Measurements from ENCODE around the gene PLBD1. TPM values are rescaled to one million over a fixed set of nuclear protein-coding genes. Genes with fewer than 3 reads are reported as not detected.
A peak's percentile ranks its signal among the peaks of the same experiment; 100 is the strongest.

Gene PLBD1
- total RNA-seq, 1 experiment from 2014 or later, result 0.30 TPM

DNA sequence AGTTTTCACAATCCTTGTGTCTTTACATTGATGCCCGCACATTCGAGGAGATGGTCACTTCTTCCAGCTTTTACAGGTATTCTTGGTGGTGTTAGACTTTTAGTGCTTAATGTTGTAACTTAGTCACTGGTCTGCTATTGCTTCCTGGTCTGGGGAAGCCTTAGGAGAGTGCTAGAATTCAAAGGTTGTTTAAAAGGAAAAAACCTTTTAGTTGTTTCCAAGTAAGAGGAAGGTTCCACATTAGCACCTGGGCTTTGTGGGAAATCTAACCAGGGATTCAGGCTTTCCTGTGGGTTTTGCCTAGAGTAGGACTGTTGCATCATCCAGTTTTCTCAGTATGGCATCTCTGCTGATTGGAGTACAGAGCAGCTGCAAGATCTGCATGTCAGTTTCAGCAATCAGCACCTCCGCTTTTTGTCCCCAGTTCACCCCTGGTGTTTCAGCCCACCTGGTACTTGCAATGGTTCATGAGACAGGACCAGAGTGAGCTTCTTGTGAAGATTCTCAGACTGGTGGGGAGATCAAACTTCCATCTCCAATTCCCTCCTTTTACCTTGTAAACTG is 44.0 kb upstream of the PLBD1 start (continued):
- TF ChIP-seq EZH2phosphoT487 (IDR thresholded peaks at IDR 0.05; ENCODE audit: borderline replicate concordance) (no peak), ZNF274 (IDR thresholded peaks at IDR 0.05; ENCODE audit: low read depth, low read length) (no peak), EGR1 (IDR thresholded peaks at IDR 0.05; ENCODE audit: low read depth) (no peak)

DNA sequence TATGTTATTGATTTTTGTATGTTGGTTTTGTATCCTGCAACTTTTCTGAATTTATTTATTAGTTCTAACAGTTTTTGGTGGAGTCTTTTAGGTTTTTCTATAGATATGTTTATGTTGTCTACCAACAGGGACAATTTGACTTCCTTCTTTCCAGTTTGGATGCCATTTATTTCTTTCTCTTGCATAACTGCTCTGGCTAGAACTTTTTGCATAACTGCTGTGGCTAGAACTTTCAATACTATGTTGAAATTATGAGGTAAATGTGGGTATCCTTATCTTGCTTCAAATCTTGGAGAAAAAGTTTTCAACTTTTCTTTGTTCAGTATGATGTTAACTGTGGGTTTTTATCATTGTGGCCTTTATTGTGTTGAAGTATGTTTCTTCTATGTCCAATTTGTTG is 39.9 kb upstream of the PLBD1 start:
- H3K9ac ChIP-seq (ENCODE audit: low read length), result no peak overlapping the region
- CTCF ChIA-PET, result no interaction called here

DNA sequence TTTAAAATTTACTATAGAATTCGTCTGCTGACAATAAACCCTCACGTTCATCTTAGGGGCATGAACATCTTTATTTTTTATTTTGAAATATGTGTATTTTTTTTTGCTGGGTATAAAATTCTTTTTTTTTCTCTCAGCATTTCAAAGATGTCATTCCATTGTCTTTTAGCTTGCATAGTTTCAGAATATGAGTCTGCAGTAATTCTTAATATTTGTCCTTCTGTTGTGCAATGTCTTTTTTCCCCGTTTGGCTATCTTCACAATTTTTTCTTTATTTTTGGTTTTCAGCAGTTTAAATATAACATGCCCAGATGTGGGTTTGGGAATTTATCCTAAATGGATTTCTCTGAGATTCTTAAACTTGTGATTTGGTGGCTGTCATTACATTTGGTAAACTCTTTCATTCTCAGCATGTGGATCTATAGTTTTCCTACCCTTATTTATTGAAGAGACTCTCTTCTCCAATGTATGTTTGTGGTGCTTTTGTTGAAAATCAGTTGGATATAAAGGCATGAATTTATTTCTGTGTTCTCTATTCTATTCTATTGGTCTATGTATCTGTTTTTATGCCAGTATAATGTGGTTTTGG is 37.8 kb upstream of the PLBD1 start:
- Histone ChIP-seq H3K4me3 (replicated peaks in 1 of 2; ENCODE audit: low read depth in 1 of 2, low read length in 2 of 2) (no peak overlapping the region), H3K4me1 (ENCODE audit: control insufficient read depth in 1 of 2, insufficient read depth in 2 of 2, low read length in 2 of 2) (no peaks in the 10 kb centered on the region), H3K4me2 (ENCODE audit: low read length) (no peak overlapping the region), H3K27ac (ENCODE audit: low read depth, low read length) (no peak overlapping the region), H3K9me2 (ENCODE audit: insufficient read depth) (no peaks in the 10 kb centered on the region), H2AFZ (ENCODE audit: low read depth, low read length, poor library complexity, severe bottlenecking) (no peak overlapping the region), H3K36me3 (ENCODE audit: control insufficient read depth in 1 of 2, insufficient read depth in 2 of 2, low read length in 2 of 2) (no peaks in the 10 kb centered on the region), H4K20me1 (ENCODE audit: insufficient read depth) (no peaks in the 10 kb centered on the region), H3K9ac (ENCODE audit: low read length) (no peak overlapping the region), H3K79me2 (ENCODE audit: insufficient read depth, low read length) (no peaks in the 10 kb centered on the region), H3K9me3 (ENCODE audit: control insufficient read depth in 1 of 2, insufficient read depth in 1 of 2, low read depth in 1 of 2, low read length in 2 of 2) (peaks cover 0 to 10% of the 10 kb centered on the region in 2 experiments; a peak in 2 of 4 replicates), H3K27me3 (ENCODE audit: insufficient read depth, low read length) (no peaks in the 10 kb centered on the region)
- DNase-seq (ENCODE audit: low read depth, low spot score), result no peak
- RAD21 ChIA-PET (ENCODE audit: low non-redundant PET in 1 of 2, low total read pairs in 2 of 2, uncharacterized antibody in 2 of 2, unreplicated experiment in 2 of 2), result no interaction called here
- intact Hi-C loops (cut with micrococcal nuclease), result no loop called here
- ATAC-seq, result no peak
- POLR2A ChIA-PET, result no interaction called here
- no peak for TF ChIP-seq RAD21 (IDR thresholded peaks at IDR 0.05; ENCODE audit: low read depth)
- peak; percentile 76 for TF ChIP-seq CEBPB (IDR thresholded peaks at IDR 0.05; ENCODE audit: low read depth)
- TF ChIP-seq EZH2phosphoT487 (IDR thresholded peaks at IDR 0.05; ENCODE audit: borderline replicate concordance), result no peak
- no peak for TF ChIP-seq JUND (IDR thresholded peaks at IDR 0.05)
- no peak for TF ChIP-seq EGR1 (IDR thresholded peaks at IDR 0.05; ENCODE audit: low read depth)
- peak; percentile 77 for TF ChIP-seq CBX3 (IDR thresholded peaks at IDR 0.05; ENCODE audit: low read depth)
- no peak for TF ChIP-seq FOSL1 (IDR thresholded peaks at IDR 0.05; ENCODE audit: low read depth)
- TF ChIP-seq, protein P1, sequence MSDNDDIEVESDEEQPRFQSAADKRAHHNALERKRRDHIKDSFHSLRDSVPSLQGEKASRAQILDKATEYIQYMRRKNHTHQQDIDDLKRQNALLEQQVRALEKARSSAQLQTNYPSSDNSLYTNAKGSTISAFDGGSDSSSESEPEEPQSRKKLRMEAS (IDR thresholded peaks at IDR 0.05), result no peak
- TF ChIP-seq SRF (IDR thresholded peaks at IDR 0.05; ENCODE audit: low read depth), result no peak
- no peak for TF ChIP-seq YY1 (IDR thresholded peaks at IDR 0.05; ENCODE audit: extremely low read depth, insufficient replicate concordance, low read depth, low read length)
- CTCF ChIA-PET, result no interaction called here
- BruUV-seq (replicated peaks), result no TSS peak

More for the DNA sequence above, 39.9 kb upstream of the PLBD1 start:
- TF ChIP-seq, protein P1 (IDR thresholded peaks at IDR 0.05), result no peak
- Histone ChIP-seq H3K27me3 (ENCODE audit: insufficient read depth, low read length) (no peaks in the 10 kb centered on the region), H3K36me3 (ENCODE audit: control insufficient read depth in 1 of 2, insufficient read depth in 2 of 2, low read length in 2 of 2) (no peaks in the 10 kb centered on the region), H3K4me2 (ENCODE audit: low read length) (no peak overlapping the region), H3K4me1 (ENCODE audit: control insufficient read depth in 1 of 2, insufficient read depth in 2 of 2, low read length in 2 of 2) (no peaks in the 10 kb centered on the region), H4K20me1 (ENCODE audit: insufficient read depth) (no peaks in the 10 kb centered on the region), H3K9me3 (ENCODE audit: control insufficient read depth in 1 of 2, insufficient read depth in 1 of 2, low read depth in 1 of 2, low read length in 2 of 2) (peaks cover 0 to 10% of the 10 kb centered on the region in 2 experiments; a peak in 2 of 4 replicates), H3K27ac (ENCODE audit: low read depth, low read length) (no peak overlapping the region), H3K9me2 (ENCODE audit: insufficient read depth) (no peaks in the 10 kb centered on the region), H3K4me3 (replicated peaks in 1 of 2; ENCODE audit: low read depth in 1 of 2, low read length in 2 of 2) (no peak overlapping the region), H3K79me2 (ENCODE audit: insufficient read depth, low read length) (no peaks in the 10 kb centered on the region), H2AFZ (ENCODE audit: low read depth, low read length, poor library complexity, severe bottlenecking) (no peak overlapping the region)
- intact Hi-C loops (cut with micrococcal nuclease), result no loop called here
- ChIA-PET POLR2A (no interaction called here), RAD21 (ENCODE audit: low non-redundant PET in 1 of 2, low total read pairs in 2 of 2, uncharacterized antibody in 2 of 2, unreplicated experiment in 2 of 2) (no interaction called here)
- no TSS peak for BruUV-seq (replicated peaks)
- ATAC-seq (no peak), DNase-seq (ENCODE audit: low read depth, low spot score) (no peak)
